K562 (cell line): ENCODE measurements around the gene SSR2. TPM values are rescaled to one million over a fixed set of nuclear protein-coding genes. Genes with fewer than 3 reads are reported as not detected.

ENCODE experiments used
- JUNB ChIP-seq: fragments of 450-650 bp; formaldehyde crosslinking; conservative IDR thresholded peaks from 2 replicates; pipeline ENCODE4 v1.4.0; 2020; ENCODE audit warnings: mild to moderate bottlenecking
- LARP7 ChIP-seq: fragments of 450-650 bp; IDR thresholded peaks from 2 replicates; pipeline ENCODE4 v1.6.1; 2016
- polyA plus RNA-seq, 8 experiments: library from polyadenylated mRNA; depleted of rRNA in 4 of 8; stranded (reverse) in 5 of 8; unstranded in 3 of 8; fragments of >200 nt; fragmentation: Nextera tagmentation in 2 of 8; fragmentation: Illumina TruSeq in 1 of 8; extraction: Ambion mirVana in 2 of 8; extraction: Trizol in 1 of 8; gene quantifications; 2 replicates each; pipeline versions ENCODE4 v1.2.1 to v1.2.3, GENCODE V29; 2011 to 2014; ENCODE audit warnings: inconsistent platforms in 1 of 8, missing spikeins in 1 of 8
- total RNA-seq, 7 experiments: library from RNA; depleted of rRNA in 6 of 7; stranded (reverse); fragments of >200 nt in 6 of 7; fragmentation: Illumina TruSeq in 2 of 7; extraction: Trizol in 2 of 7; gene quantifications; 2 replicates each; pipeline versions ENCODE4 v1.2.1 to v1.2.3, GENCODE V29; 2011 to 2021; ENCODE audit warnings: low replicate concordance in 1 of 7
- TF ChIP-seq, protein P1 (sequence below): fragments of 450-650 bp; formaldehyde crosslinking; IDR thresholded peaks from 2 replicates; pipeline ENCODE4 v1.4.0; 2020; ENCODE audit warnings: mild to moderate bottlenecking
- TF ChIP-seq, protein P2 (sequence below): fragments of 450-650 bp; IDR thresholded peaks from 2 replicates; pipeline ENCODE4 v1.6.1; 2016; ENCODE audit warnings: mild to moderate bottlenecking, moderate library complexity
- TF ChIP-seq, protein P3 (sequence below): sonication (generic); formaldehyde crosslinking; IDR thresholded peaks from 2 replicates; pipeline ENCODE4 v1.8.1; 2023; ENCODE audit warnings: mild to moderate bottlenecking, missing genetic modification reagents
- TF ChIP-seq, protein P4 (sequence below): fragments of 450-650 bp; IDR thresholded peaks from 2 replicates; pipeline ENCODE4 v1.6.1; 2016; ENCODE audit warnings: mild to moderate bottlenecking

Gene SSR2
- total and polyA plus RNA-seq, 9 of the 15 experiments (the other 6 are each of a cell fraction or from before 2014, with no cell fraction given): 161 to 411 (median 240) TPM

DNA sequence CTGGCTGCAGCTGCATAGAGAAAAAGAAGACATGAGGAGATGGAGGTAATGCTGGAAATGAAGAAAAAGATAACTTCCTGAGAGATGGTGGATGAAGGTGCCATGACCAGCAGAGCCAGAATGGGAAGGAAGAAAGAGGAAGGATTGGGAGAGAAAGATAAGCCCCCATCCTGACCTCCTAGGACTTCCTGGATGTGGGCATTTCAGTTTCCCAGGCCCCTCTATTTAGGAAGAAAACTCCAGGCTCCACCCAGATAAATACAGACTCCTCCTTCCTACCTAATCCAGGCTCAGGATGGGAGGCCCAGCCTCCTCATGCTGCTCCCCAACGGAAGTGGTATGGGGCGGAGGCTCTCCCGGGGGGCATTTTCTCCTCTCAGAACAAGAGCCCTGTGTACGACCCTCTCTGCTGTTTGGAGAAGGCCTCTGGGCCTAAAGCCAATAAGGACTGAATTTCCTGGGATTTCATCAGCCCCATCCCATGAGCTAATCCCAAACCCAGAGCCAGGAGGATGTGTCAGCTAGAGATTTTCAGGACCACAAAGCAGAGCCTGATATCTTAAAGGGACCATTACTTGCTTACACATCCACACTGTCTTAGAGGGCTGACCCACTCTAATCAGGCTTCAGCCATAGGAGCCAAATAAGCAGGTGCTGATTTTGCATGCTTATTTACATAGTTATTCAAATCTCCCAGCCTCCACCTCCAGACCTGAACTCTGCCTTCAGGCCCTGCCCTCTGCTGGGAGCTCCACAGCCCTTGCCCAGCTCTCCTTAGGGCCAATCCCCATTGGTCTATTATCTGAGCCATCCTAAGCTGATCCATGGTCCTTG, 37.3 kb downstream of the SSR2 start (continued):
- TF ChIP-seq, protein P1, sequence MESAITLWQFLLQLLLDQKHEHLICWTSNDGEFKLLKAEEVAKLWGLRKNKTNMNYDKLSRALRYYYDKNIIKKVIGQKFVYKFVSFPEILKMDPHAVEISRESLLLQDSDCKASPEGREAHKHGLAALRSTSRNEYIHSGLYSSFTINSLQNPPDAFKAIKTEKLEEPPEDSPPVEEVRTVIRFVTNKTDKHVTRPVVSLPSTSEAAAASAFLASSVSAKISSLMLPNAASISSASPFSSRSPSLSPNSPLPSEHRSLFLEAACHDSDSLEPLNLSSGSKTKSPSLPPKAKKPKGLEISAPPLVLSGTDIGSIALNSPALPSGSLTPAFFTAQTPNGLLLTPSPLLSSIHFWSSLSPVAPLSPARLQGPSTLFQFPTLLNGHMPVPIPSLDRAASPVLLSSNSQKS (CRISPR knock-in tag): no peak
- TF ChIP-seq, protein P2, sequence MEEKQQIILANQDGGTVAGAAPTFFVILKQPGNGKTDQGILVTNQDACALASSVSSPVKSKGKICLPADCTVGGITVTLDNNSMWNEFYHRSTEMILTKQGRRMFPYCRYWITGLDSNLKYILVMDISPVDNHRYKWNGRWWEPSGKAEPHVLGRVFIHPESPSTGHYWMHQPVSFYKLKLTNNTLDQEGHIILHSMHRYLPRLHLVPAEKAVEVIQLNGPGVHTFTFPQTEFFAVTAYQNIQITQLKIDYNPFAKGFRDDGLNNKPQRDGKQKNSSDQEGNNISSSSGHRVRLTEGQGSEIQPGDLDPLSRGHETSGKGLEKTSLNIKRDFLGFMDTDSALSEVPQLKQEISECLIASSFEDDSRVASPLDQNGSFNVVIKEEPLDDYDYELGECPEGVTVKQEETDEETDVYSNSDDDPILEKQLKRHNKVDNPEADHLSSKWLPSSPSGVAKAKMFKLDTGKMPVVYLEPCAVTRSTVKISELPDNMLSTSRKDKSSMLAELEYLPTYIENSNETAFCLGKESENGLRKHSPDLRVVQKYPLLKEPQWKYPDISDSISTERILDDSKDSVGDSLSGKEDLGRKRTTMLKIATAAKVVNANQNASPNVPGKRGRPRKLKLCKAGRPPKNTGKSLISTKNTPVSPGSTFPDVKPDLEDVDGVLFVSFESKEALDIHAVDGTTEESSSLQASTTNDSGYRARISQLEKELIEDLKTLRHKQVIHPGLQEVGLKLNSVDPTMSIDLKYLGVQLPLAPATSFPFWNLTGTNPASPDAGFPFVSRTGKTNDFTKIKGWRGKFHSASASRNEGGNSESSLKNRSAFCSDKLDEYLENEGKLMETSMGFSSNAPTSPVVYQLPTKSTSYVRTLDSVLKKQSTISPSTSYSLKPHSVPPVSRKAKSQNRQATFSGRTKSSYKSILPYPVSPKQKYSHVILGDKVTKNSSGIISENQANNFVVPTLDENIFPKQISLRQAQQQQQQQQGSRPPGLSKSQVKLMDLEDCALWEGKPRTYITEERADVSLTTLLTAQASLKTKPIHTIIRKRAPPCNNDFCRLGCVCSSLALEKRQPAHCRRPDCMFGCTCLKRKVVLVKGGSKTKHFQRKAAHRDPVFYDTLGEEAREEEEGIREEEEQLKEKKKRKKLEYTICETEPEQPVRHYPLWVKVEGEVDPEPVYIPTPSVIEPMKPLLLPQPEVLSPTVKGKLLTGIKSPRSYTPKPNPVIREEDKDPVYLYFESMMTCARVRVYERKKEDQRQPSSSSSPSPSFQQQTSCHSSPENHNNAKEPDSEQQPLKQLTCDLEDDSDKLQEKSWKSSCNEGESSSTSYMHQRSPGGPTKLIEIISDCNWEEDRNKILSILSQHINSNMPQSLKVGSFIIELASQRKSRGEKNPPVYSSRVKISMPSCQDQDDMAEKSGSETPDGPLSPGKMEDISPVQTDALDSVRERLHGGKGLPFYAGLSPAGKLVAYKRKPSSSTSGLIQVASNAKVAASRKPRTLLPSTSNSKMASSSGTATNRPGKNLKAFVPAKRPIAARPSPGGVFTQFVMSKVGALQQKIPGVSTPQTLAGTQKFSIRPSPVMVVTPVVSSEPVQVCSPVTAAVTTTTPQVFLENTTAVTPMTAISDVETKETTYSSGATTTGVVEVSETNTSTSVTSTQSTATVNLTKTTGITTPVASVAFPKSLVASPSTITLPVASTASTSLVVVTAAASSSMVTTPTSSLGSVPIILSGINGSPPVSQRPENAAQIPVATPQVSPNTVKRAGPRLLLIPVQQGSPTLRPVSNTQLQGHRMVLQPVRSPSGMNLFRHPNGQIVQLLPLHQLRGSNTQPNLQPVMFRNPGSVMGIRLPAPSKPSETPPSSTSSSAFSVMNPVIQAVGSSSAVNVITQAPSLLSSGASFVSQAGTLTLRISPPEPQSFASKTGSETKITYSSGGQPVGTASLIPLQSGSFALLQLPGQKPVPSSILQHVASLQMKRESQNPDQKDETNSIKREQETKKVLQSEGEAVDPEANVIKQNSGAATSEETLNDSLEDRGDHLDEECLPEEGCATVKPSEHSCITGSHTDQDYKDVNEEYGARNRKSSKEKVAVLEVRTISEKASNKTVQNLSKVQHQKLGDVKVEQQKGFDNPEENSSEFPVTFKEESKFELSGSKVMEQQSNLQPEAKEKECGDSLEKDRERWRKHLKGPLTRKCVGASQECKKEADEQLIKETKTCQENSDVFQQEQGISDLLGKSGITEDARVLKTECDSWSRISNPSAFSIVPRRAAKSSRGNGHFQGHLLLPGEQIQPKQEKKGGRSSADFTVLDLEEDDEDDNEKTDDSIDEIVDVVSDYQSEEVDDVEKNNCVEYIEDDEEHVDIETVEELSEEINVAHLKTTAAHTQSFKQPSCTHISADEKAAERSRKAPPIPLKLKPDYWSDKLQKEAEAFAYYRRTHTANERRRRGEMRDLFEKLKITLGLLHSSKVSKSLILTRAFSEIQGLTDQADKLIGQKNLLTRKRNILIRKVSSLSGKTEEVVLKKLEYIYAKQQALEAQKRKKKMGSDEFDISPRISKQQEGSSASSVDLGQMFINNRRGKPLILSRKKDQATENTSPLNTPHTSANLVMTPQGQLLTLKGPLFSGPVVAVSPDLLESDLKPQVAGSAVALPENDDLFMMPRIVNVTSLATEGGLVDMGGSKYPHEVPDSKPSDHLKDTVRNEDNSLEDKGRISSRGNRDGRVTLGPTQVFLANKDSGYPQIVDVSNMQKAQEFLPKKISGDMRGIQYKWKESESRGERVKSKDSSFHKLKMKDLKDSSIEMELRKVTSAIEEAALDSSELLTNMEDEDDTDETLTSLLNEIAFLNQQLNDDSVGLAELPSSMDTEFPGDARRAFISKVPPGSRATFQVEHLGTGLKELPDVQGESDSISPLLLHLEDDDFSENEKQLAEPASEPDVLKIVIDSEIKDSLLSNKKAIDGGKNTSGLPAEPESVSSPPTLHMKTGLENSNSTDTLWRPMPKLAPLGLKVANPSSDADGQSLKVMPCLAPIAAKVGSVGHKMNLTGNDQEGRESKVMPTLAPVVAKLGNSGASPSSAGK: no peak
- TF ChIP-seq LARP7: no peak
- TF ChIP-seq JUNB: no peak
- TF ChIP-seq, protein P3, sequence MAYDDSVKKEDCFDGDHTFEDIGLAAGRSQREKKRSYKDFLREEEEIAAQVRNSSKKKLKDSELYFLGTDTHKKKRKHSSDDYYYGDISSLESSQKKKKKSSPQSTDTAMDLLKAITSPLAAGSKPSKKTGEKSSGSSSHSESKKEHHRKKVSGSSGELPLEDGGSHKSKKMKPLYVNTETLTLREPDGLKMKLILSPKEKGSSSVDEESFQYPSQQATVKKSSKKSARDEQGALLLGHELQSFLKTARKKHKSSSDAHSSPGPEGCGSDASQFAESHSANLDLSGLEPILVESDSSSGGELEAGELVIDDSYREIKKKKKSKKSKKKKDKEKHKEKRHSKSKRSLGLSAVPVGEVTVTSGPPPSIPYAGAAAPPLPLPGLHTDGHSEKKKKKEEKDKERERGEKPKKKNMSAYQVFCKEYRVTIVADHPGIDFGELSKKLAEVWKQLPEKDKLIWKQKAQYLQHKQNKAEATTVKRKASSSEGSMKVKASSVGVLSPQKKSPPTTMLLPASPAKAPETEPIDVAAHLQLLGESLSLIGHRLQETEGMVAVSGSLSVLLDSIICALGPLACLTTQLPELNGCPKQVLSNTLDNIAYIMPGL (CRISPR knock-in tag): no peak
- TF ChIP-seq, protein P4, sequence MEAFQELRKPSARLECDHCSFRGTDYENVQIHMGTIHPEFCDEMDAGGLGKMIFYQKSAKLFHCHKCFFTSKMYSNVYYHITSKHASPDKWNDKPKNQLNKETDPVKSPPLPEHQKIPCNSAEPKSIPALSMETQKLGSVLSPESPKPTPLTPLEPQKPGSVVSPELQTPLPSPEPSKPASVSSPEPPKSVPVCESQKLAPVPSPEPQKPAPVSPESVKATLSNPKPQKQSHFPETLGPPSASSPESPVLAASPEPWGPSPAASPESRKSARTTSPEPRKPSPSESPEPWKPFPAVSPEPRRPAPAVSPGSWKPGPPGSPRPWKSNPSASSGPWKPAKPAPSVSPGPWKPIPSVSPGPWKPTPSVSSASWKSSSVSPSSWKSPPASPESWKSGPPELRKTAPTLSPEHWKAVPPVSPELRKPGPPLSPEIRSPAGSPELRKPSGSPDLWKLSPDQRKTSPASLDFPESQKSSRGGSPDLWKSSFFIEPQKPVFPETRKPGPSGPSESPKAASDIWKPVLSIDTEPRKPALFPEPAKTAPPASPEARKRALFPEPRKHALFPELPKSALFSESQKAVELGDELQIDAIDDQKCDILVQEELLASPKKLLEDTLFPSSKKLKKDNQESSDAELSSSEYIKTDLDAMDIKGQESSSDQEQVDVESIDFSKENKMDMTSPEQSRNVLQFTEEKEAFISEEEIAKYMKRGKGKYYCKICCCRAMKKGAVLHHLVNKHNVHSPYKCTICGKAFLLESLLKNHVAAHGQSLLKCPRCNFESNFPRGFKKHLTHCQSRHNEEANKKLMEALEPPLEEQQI: no peak
